Measurements from ENCODE around the gene ZNF778. TPM values are rescaled to one million over a fixed set of nuclear protein-coding genes. Genes with fewer than 3 reads are reported as not detected.
A peak's percentile ranks its signal among the peaks of the same experiment; 100 is the strongest.

The ZNF778 gene
- total and polyA plus RNA-seq, 2 of the 13 experiments (the other 11 are each of a cell fraction or from before 2014, with no cell fraction given), result 3.8 to 7.2 TPM

DNA sequence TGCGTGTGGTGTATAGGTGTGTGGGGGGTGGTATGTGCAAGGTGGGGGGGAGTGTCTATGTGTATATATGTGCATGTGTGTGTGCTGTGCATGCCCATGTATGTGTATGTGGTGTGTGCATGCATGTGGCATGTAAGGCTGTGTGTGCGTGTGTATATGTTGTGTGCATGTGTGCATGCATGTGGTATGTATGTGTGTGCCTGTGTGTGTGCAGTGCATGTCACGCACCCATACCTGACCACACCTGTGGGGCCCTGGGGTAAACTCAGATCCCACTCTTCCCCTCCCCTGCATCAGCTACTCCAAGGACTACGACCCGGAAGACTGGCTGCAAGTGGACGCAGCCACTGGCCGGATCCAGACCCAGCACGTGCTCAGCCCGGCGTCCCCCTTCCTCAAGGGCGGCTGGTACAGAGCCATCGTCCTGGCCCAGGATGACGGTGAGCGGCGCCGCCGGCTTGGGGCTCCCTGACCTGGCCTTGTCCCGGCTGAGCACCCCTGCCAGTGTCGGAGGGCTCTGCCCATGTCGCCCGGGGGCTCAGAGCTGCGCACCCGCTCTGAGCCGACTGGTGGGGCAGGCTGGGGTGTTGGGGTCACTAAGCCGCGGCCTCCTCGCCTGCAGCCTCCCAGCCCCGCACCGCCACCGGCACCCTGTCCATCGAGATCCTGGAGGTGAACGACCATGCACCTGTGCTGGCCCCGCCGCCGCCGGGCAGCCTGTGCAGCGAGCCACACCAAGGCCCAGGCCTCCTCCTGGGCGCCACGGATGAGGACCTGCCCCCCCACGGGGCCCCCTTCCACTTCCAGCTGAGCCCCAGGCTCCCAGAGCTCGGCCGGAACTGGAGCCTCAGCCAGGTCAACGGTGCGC is 26.2 kb upstream of the ZNF778 start (continued):
- TF ChIP-seq, protein P1, sequence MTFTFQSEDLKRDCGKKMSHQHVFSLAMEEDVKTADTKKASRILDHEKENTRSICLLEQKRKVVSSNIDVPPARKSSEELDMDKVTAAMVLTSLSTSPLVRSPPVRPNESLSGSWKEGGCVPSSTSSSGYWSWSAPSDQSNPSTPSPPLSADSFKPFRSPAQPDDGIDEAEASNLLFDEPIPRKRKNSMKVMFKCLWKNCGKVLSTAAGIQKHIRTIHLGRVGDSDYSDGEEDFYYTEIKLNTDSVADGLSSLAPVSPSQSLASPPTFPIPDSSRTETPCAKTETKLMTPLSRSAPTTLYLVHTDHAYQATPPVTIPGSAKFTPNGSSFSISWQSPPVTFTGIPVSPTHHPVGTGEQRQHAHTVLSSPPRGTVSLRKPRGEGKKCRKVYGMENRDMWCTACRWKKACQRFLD (CRISPR knock-in tag; IDR thresholded peaks at IDR 0.05; ENCODE audit: borderline replicate concordance), result 0 out of 2 replicates have a peak, but pooled peaks have one; percentile 62
- TF ChIP-seq YEATS2 (CRISPR knock-in tag; IDR thresholded peaks at IDR 0.05; ENCODE audit: borderline replicate concordance), result 0 out of 2 replicates have a peak, but pooled peaks have one; percentile 18
- peak; percentile 44; the same call in 1 of the 2 replicates for TF ChIP-seq ZFX (CRISPR knock-in tag; IDR thresholded peaks at IDR 0.05; ENCODE audit: low read depth)
- TF ChIP-seq HNF1A (IDR thresholded peaks at IDR 0.05; ENCODE audit: low read depth), result no peak
- TF ChIP-seq HNF1A (CRISPR knock-in tag; IDR thresholded peaks at IDR 0.05; ENCODE audit: borderline replicate concordance), result no peak
- TF ChIP-seq, protein P2, sequence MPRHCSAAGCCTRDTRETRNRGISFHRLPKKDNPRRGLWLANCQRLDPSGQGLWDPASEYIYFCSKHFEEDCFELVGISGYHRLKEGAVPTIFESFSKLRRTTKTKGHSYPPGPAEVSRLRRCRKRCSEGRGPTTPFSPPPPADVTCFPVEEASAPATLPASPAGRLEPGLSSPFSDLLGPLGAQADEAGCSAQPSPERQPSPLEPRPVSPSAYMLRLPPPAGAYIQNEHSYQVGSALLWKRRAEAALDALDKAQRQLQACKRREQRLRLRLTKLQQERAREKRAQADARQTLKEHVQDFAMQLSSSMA (CRISPR knock-in tag; IDR thresholded peaks at IDR 0.05), result 0 out of 2 replicates have a peak, but pooled peaks have one; percentile 8
- TF ChIP-seq, protein P3, sequence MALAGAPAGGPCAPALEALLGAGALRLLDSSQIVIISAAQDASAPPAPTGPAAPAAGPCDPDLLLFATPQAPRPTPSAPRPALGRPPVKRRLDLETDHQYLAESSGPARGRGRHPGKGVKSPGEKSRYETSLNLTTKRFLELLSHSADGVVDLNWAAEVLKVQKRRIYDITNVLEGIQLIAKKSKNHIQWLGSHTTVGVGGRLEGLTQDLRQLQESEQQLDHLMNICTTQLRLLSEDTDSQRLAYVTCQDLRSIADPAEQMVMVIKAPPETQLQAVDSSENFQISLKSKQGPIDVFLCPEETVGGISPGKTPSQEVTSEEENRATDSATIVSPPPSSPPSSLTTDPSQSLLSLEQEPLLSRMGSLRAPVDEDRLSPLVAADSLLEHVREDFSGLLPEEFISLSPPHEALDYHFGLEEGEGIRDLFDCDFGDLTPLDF (CRISPR knock-in tag; IDR thresholded peaks at IDR 0.05), result no peak
- peak; percentile 54 for TF ChIP-seq PHF21A (CRISPR knock-in tag; IDR thresholded peaks at IDR 0.05)
- TF ChIP-seq ZNF776 (CRISPR knock-in tag; IDR thresholded peaks at IDR 0.05), result peak; percentile 81; the same call in 1 of the 2 replicates
- TF ChIP-seq ETV5 (CRISPR knock-in tag; IDR thresholded peaks at IDR 0.05; ENCODE audit: borderline replicate concordance), result peak; percentile 70
- no peak for TF ChIP-seq ONECUT2 (CRISPR knock-in tag; IDR thresholded peaks at IDR 0.05)
- no peak for TF ChIP-seq MIER3 (CRISPR knock-in tag; IDR thresholded peaks at IDR 0.05; ENCODE audit: borderline replicate concordance)
- TF ChIP-seq DPF2 (CRISPR knock-in tag; IDR thresholded peaks at IDR 0.05; ENCODE audit: borderline replicate concordance, low read depth), result no peak
- no peak for TF ChIP-seq ZNF354B (CRISPR knock-in tag; IDR thresholded peaks at IDR 0.05)
- TF ChIP-seq SP1 (IDR thresholded peaks at IDR 0.05), result 0 out of 2 replicates have a peak, but pooled peaks have one; percentile 40
- no peak for TF ChIP-seq SP1 (CRISPR knock-in tag; IDR thresholded peaks at IDR 0.05)
- peak; percentile 69; the same call in 1 of the 2 replicates for TF ChIP-seq ZMAT3 (CRISPR knock-in tag; conservative IDR thresholded peaks at IDR 0.05)
- TF ChIP-seq ZIK1 (CRISPR knock-in tag; IDR thresholded peaks at IDR 0.05; ENCODE audit: borderline replicate concordance, low read depth), result peak; percentile 93; the same call in 1 of the 2 replicates
- TF ChIP-seq, protein P4, sequence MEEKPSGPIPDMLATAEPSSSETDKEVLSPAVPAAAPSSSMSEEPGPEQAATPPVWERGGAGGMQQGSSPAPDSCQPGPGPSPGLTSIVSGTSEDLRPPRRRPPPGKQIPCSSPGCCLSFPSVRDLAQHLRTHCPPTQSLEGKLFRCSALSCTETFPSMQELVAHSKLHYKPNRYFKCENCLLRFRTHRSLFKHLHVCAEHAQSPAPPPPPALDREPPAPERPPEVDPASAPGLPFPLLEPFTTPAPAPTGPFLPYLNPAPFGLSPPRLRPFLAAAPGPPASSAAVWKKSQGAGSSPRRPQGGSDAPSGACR (CRISPR knock-in tag; IDR thresholded peaks at IDR 0.05), result peak; percentile 44; the same call in 1 of the 2 replicates
- no peak for TF ChIP-seq ZNF556 (CRISPR knock-in tag; IDR thresholded peaks at IDR 0.05; ENCODE audit: borderline replicate concordance)
- peak; percentile 72 for TF ChIP-seq ZC3H13 (CRISPR knock-in tag; IDR thresholded peaks at IDR 0.05)

All from HepG2 (cell line).